Progenitor cell of endocrine pancreas (in vitro differentiated cells): ENCODE data around the gene KRT2. TPM values are rescaled to one million over a fixed set of nuclear protein-coding genes. Genes with fewer than 3 reads are reported as not detected.

Experiments used
- DNase-seq: peaks from one replicate; pipeline ENCODE4 v3.0.0; 2021; ENCODE audit warnings: low spot score; ENCODE audit not compliant: unreplicated experiment
- H3K27ac Mint-ChIP-seq: 2 replicates; pipeline ENCODE4 v1.8.0; 2021; ENCODE audit warnings: mild to moderate bottlenecking, moderate library complexity, mixed read lengths
- H3K27me3 Mint-ChIP-seq: 2 replicates; pipeline ENCODE4 v1.8.0; 2021; ENCODE audit warnings: mixed read lengths
- H3K36me3 Mint-ChIP-seq: 2 replicates; pipeline ENCODE4 v1.8.0; 2022; ENCODE audit warnings: mixed read lengths; ENCODE audit not compliant: insufficient read depth
- H3K4me1 Mint-ChIP-seq: 2 replicates; pipeline ENCODE4 v1.8.0; 2021; ENCODE audit warnings: low read depth, mixed read lengths
- H3K4me3 Mint-ChIP-seq: 2 replicates; pipeline ENCODE4 v1.8.0; 2021; ENCODE audit warnings: low read depth, mild to moderate bottlenecking, moderate library complexity, mixed read lengths
- H3K9me3 Mint-ChIP-seq: 2 replicates; pipeline ENCODE4 v1.8.0; 2021; ENCODE audit warnings: low read depth, mixed read lengths
- CTCF ChIP-seq: fragments of 200-600 bp; sonication (generic); IDR thresholded peaks from one replicate; pipeline ENCODE4 v1.5.0; 2021; ENCODE audit warnings: antibody characterized with exemption, mild to moderate bottlenecking; ENCODE audit not compliant: unreplicated experiment
- total RNA-seq: library from RNA; stranded (reverse); gene quantifications from 2 replicates; pipeline ENCODE4 v1.2.1, GENCODE V29; 2021

Gene KRT2
- total RNA-seq, 1 donor from 2014 or later, result not detected

- H3K27ac Mint-ChIP-seq, result no peak within 1 kb of the TSS
- no peaks in the 10 kb centered on the region for H3K9me3 Mint-ChIP-seq
- H3K27me3 Mint-ChIP-seq, result peaks cover 62% of the 10 kb centered on the region
- H3K4me3 Mint-ChIP-seq, result no peak within 1 kb of the TSS
- TF ChIP-seq CTCF, result no peak
- DNase-seq, result no peak
- peaks cover 1% of the 10 kb centered on the region for H3K4me1 Mint-ChIP-seq
- H3K36me3 Mint-ChIP-seq, result no peaks in the 10 kb centered on the region
Observed at GRCh38 chr12:52600941-52601481, 51.0 kb downstream of the KRT2 start, which contains the start of gene KRT72. Gene KRT72 (minus strand): TSS chr12:52601463. CDS start chr12:52601452, 11 bp downstream.

- Mint-ChIP-seq H3K9me3 (no peaks in the 10 kb centered on the region), H3K27ac (no peak overlapping the region), H3K36me3 (no peaks in the 10 kb centered on the region), H3K4me1 (peaks cover 5% of the 10 kb centered on the region), H3K27me3 (peaks cover 57% of the 10 kb centered on the region), H3K4me3 (no peak overlapping the region)
- TF ChIP-seq CTCF, result no peak
- no peak for DNase-seq
Observed at GRCh38 chr12:52600475-52600874, 51.5 kb downstream of the KRT2 start.

DNA sequence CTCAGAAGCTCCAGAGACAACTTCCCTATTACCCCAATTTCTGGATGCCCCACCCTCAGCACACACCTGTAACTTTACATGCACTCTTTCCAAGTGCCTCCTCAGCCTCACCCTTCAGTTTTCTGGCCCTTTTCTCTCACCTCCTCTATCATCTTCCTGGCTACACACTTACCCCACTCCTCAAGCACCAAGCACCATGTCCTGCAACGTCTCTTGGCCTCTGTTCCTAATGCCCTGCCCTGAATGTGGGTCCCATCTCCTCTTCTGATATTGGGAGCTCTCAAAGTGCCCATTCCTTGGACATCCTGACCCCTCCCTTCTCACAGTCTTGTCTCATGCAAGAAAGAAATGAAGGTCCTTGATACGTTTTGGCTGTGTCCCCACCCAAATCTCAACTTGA lies 51.9 kb downstream of the KRT2 start:
- H3K27ac Mint-ChIP-seq, result no peak overlapping the region
- no peaks in the 10 kb centered on the region for H3K36me3 Mint-ChIP-seq
- DNase-seq, result no peak
- peaks cover 57% of the 10 kb centered on the region for H3K27me3 Mint-ChIP-seq
- no peak overlapping the region for H3K4me3 Mint-ChIP-seq
- no peak for TF ChIP-seq CTCF
- no peaks in the 10 kb centered on the region for H3K9me3 Mint-ChIP-seq
- H3K4me1 Mint-ChIP-seq, result peaks cover 5% of the 10 kb centered on the region

GRCh38 chr12:52598966-52599365 lies 53.0 kb downstream of the KRT2 start:
- peaks cover 5% of the 10 kb centered on the region for H3K4me1 Mint-ChIP-seq
- H3K27ac Mint-ChIP-seq, result no peak overlapping the region
- no peaks in the 10 kb centered on the region for H3K36me3 Mint-ChIP-seq
- H3K9me3 Mint-ChIP-seq, result no peaks in the 10 kb centered on the region
- DNase-seq, result no peak
- no peak overlapping the region for H3K4me3 Mint-ChIP-seq
- peaks cover 57% of the 10 kb centered on the region for H3K27me3 Mint-ChIP-seq
- no peak for TF ChIP-seq CTCF

Other genes starting within 250 kb of the KRT2 start
- not detected in 2 replicates for gene KRT82, start 245.9 kb downstream of the KRT2 start, total RNA-seq
- not detected in 2 replicates for gene KRT75, start 217.8 kb downstream of the KRT2 start, total RNA-seq
- gene KRT6B, start 200.1 kb downstream of the KRT2 start, total RNA-seq, result not detected in 2 replicates
- gene KRT6C, start 178.4 kb downstream of the KRT2 start, total RNA-seq, result not detected in 2 replicates
- not detected in 2 replicates for gene KRT6A, start 159.0 kb downstream of the KRT2 start, total RNA-seq
- gene KRT5, start 131.8 kb downstream of the KRT2 start, total RNA-seq, result not detected in 2 replicates
- gene KRT71, start 99.1 kb downstream of the KRT2 start, total RNA-seq, result not detected in 2 replicates
- gene KRT74, start 78.4 kb downstream of the KRT2 start, total RNA-seq, result not detected in 2 replicates
- not detected in 2 replicates for gene KRT72, start 50.7 kb downstream of the KRT2 start, total RNA-seq
- gene KRT73, start 33.7 kb downstream of the KRT2 start, total RNA-seq, result not detected in 2 replicates
- not detected in 2 replicates for gene KRT1, start 28.2 kb upstream of the KRT2 start, total RNA-seq
- gene KRT77, start 51.3 kb upstream of the KRT2 start, total RNA-seq, result not detected in 2 replicates
- not detected in 2 replicates for gene KRT76, start 125.1 kb upstream of the KRT2 start, total RNA-seq
- gene KRT3, start 143.9 kb upstream of the KRT2 start, total RNA-seq, result not detected in 2 replicates
- 0.29 and 0.38 TPM in 2 replicates for gene KRT4, start 161.9 kb upstream of the KRT2 start, total RNA-seq
- gene KRT79, start 182.1 kb upstream of the KRT2 start, total RNA-seq, result not detected in 2 replicates
- gene KRT78, start 196.8 kb upstream of the KRT2 start, total RNA-seq, result not detected in 2 replicates